Endothelial cell of umbilical vein (primary cell): ENCODE results near the gene BCL11B. TPM values are rescaled to one million over a fixed set of nuclear protein-coding genes. Genes with fewer than 3 reads are reported as not detected.

Source experiments
- BruUV-seq: library from RNA; stranded (reverse); fragments of 400-500 nt; replicated peaks from 2 replicates; lab custom pipeline; 2021; lab: Mats Ljungman, UMichigan
- CTCF ChIA-PET: fragments of 300-600, 350-600 bp; sonication (Branson Sonifier 250); formaldehyde crosslinking; loops from one replicate; lab custom pipeline; 2021; ENCODE audit warnings: antibody characterized with exemption, inconsistent platforms; lab: Charles Lee
- POLR2A ChIA-PET: fragments of 300-600, 350-600 bp; sonication (Branson Sonifier 250); formaldehyde crosslinking; loops from one replicate; lab custom pipeline; 2021; ENCODE audit warnings: antibody characterized with exemption, inconsistent platforms; lab: Charles Lee
- DNase-seq: peaks from one replicate; pipeline ENCODE4 v3.0.0-alpha.2; 2011; ENCODE audit warnings: low read depth, low spot score
- FAIRE-seq: peaks from 2 replicates; lab custom pipeline; 2011; peaks lifted over from hg19 to GRCh38; lab: Jason Lieb, UNC
- H2AFZ ChIP-seq: 2 replicates; pipeline ENCODE4 v1.6.0; 2012; ENCODE audit warnings: low read depth, low read length, control low read depth, inconsistent platforms
- H3K27ac ChIP-seq: 2 replicates; pipeline ENCODE4 v1.5.1; 2011; ENCODE audit warnings: low read depth, mild to moderate bottlenecking, control low read depth, low read length, moderate library complexity; ENCODE audit not compliant: insufficient read depth
- H3K27me3 ChIP-seq, 2 experiments: 2 replicates each; pipeline versions ENCODE4 v1.6.0 to v1.6.1; 2011; ENCODE audit warnings: low read length in 2 of 2, mixed read lengths in 1 of 2; ENCODE audit not compliant: control insufficient read depth in 2 of 2, insufficient read depth in 2 of 2
- H3K36me3 ChIP-seq, 2 experiments: 2 replicates in 1 of 2; 3 replicates in 1 of 2; pipeline ENCODE4 v1.5.1; 2011; ENCODE audit warnings: low read length in 2 of 2, mild to moderate bottlenecking in 1 of 2, moderate library complexity in 1 of 2; ENCODE audit not compliant: control insufficient read depth in 2 of 2, insufficient read depth in 2 of 2; ENCODE audit errors: extremely low read depth in 1 of 2
- H3K4me1 ChIP-seq: 3 replicates; pipeline ENCODE4 v1.5.1; 2011; ENCODE audit warnings: mild to moderate bottlenecking, low read length; ENCODE audit not compliant: control insufficient read depth, insufficient read depth; ENCODE audit errors: extremely low read depth
- H3K4me2 ChIP-seq: 2 replicates; pipeline ENCODE4 v1.6.1; 2011; ENCODE audit warnings: low read length, control low read depth, mixed read lengths; ENCODE audit not compliant: insufficient read depth
- H3K4me3 ChIP-seq, 3 experiments: fragments of 200-600 bp in 1 of 3; sonication (generic), shearing (Covaris generic) in 1 of 3; replicated peaks in 1 of 3; 2 replicates each; pipeline ENCODE4 v1.5.1; 2011 to 2016; ENCODE audit warnings: control low read depth in 3 of 3, low read length in 3 of 3, mild to moderate bottlenecking in 2 of 3, inconsistent platforms in 1 of 3, low read depth in 1 of 3, moderate library complexity in 1 of 3; ENCODE audit not compliant: insufficient read depth in 1 of 3
- H3K79me2 ChIP-seq: 2 replicates; pipeline ENCODE4 v1.6.0; 2012; ENCODE audit warnings: low read length, inconsistent platforms; ENCODE audit not compliant: control insufficient read depth, insufficient read depth
- H3K9ac ChIP-seq: replicated peaks from 2 replicates; pipeline ENCODE3; 2011; ENCODE audit warnings: low read length, control low read depth; ENCODE audit not compliant: insufficient read depth; ENCODE audit errors: extremely low read depth
- H3K9me1 ChIP-seq: replicated peaks from 3 replicates; pipeline ENCODE4 v1.6.0; 2011; ENCODE audit warnings: mild to moderate bottlenecking, low read length; ENCODE audit not compliant: control insufficient read depth, insufficient read depth; ENCODE audit errors: extremely low read depth
- H3K9me3 ChIP-seq: replicated peaks from 2 replicates; pipeline ENCODE4 v1.5.1; 2012; ENCODE audit warnings: low read length, inconsistent platforms; ENCODE audit not compliant: control insufficient read depth, insufficient read depth
- H4K20me1 ChIP-seq: replicated peaks from 2 replicates; pipeline ENCODE3; 2011; ENCODE audit warnings: mild to moderate bottlenecking, low read length; ENCODE audit not compliant: control insufficient read depth, insufficient read depth; ENCODE audit errors: extremely low read depth
- CTCF ChIP-seq, 2 donors: IDR thresholded peaks; 1 replicate in 1 of 2; 2 replicates in 1 of 2; pipeline ENCODE4 v1.5.1; 2011; ENCODE audit warnings: low read length in 2 of 2, mild to moderate bottlenecking in 2 of 2, moderate library complexity in 2 of 2, control low read depth in 1 of 2, inconsistent platforms in 1 of 2, low read depth in 1 of 2; ENCODE audit not compliant: insufficient read depth in 1 of 2; ENCODE audit errors: extremely low read depth in 1 of 2
- EZH2 ChIP-seq: IDR thresholded peaks from 2 replicates; pipeline ENCODE4 v1.6.1; 2012; ENCODE audit warnings: borderline replicate concordance, low read depth, mild to moderate bottlenecking, moderate library complexity, low read length, inconsistent platforms; ENCODE audit not compliant: severe bottlenecking
- FOS ChIP-seq: IDR thresholded peaks from 2 replicates; pipeline ENCODE4 v1.6.1; 2011; ENCODE audit warnings: mild to moderate bottlenecking, low read length, moderate library complexity, borderline replicate concordance; ENCODE audit not compliant: insufficient read depth
- GATA2 ChIP-seq: IDR thresholded peaks from 2 replicates; pipeline ENCODE4 v1.7.0; 2011; ENCODE audit warnings: low read depth, mild to moderate bottlenecking, moderate library complexity, mixed read lengths, low read length; ENCODE audit not compliant: insufficient read length, insufficient read depth
- JUN ChIP-seq: IDR thresholded peaks from 2 replicates; pipeline ENCODE4 v1.6.1; 2011; ENCODE audit warnings: borderline replicate concordance, low read depth; ENCODE audit not compliant: insufficient read length, insufficient read depth
- MAX ChIP-seq: IDR thresholded peaks from 2 replicates; pipeline ENCODE4 v1.6.1; 2011; ENCODE audit not compliant: insufficient read depth, insufficient read length
- MYC ChIP-seq: IDR thresholded peaks from one replicate; pipeline ENCODE4 v1.6.1; 2011; ENCODE audit warnings: mild to moderate bottlenecking, low read depth, low read length
- POLR2A ChIP-seq: IDR thresholded peaks from 2 replicates; pipeline ENCODE4 v1.6.1; 2012; ENCODE audit warnings: low read depth, mild to moderate bottlenecking, control low read depth, low read length
- POLR2AphosphoS5 ChIP-seq: IDR thresholded peaks from 2 replicates; pipeline ENCODE4 v1.6.1; 2012; ENCODE audit warnings: low read depth, mild to moderate bottlenecking, control low read depth, low read length, moderate library complexity; ENCODE audit not compliant: insufficient read depth
- dilution Hi-C: fragments of 300-500 bp; cut with MboI; formaldehyde crosslinking; loops from one replicate; pipeline ENCODE4 v1.15.0; 2019; ENCODE audit warnings: low sequenced_read_pairs; ENCODE audit not compliant: extremely low pct_ligation_motif_present
- intact Hi-C: fragments of 100-400 bp; cut with micrococcal nuclease; formaldehyde crosslinking; loops from one replicate; pipeline ENCODE4 v1.10.0; 2022
- polyA plus RNA-seq, 4 experiments: library from polyadenylated mRNA; depleted of rRNA in 3 of 4; stranded (reverse) in 3 of 4; unstranded in 1 of 4; fragments of >200 nt; gene quantifications; 2 replicates each; pipeline versions ENCODE4 v1.2.1 to v1.2.3, GENCODE V29; 2011 to 2012; ENCODE audit warnings: missing spikeins in 1 of 4
- total RNA-seq: library from RNA; stranded (reverse); gene quantifications from 2 replicates; pipeline ENCODE4 v1.2.3, GENCODE V29; 2021

Gene BCL11B
- total and polyA plus RNA-seq, 2 donors (not counting 3 experiments of a cell fraction or from before 2014, with no cell fraction given): 0.03 to 0.07 TPM

- CTCF ChIA-PET: no interaction called here
- Histone ChIP-seq H2AFZ (no peak overlapping the region), H3K9me1 (no peaks in the 10 kb centered on the region), H3K9ac (no peak overlapping the region), H3K4me1 (no peaks in the 10 kb centered on the region), H4K20me1 (no peaks in the 10 kb centered on the region), H3K9me3 (peaks cover 10% of the 10 kb centered on the region), H3K4me2 (no peak overlapping the region), H3K27me3 (no peaks in the 10 kb centered on the region), H3K79me2 (no peaks in the 10 kb centered on the region), H3K36me3 (no peaks in the 10 kb centered on the region), H3K4me3 (no peak overlapping the region), H3K27ac (no peak overlapping the region)
- no peak for FAIRE-seq
- POLR2A ChIA-PET: no interaction called here
- DNase-seq: no peak
- no TSS peak for BruUV-seq
- dilution Hi-C loops: no loop called here
- intact Hi-C loops: no loop called here
- TF ChIP-seq CTCF (IDR thresholded peaks at IDR 0.05; ENCODE audit: extremely low read depth in 1 of 2, insufficient read depth in 1 of 2, low read depth in 1 of 2, low read length in 2 of 2) (no peak), JUN (no peak), POLR2AphosphoS5 (no peak), MYC (no peak), EZH2 (no peak), MAX (no peak), FOS (no peak), GATA2 (no peak), POLR2A (no peak)
These were observed 136.0 kb downstream of the BCL11B start for GRCh38 chr14:99136047-99136400.
